ENCODE measurements around the gene PPP1R13L. TPM values are rescaled to one million over a fixed set of nuclear protein-coding genes. Genes with fewer than 3 reads are reported as not detected.
A peak's percentile ranks its signal among the peaks of the same experiment; 100 is the strongest.

The PPP1R13L gene
- total RNA-seq, 4 donors from 2014 or later, result 11.9 to 64.2 (median 35.8) TPM

DNA sequence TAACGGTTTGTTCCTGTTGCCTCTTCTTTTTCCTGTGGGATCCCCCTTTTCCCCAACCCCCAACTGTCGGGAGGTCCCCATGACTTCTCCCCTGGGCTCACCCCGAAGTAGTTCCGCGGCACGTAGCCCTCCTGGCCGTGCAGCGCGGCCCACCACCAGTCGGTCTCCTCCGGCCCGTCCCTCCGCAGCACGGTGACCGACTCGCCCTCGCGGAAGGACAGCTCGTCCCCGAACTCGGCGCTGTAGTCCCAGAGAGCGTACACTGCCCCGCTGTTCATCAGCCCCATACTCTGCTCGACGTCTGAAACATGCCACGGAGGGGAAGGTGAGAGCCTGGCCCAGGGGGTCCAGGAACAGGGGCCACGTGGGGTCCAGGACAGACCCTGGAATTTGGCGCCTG is 22.4 kb downstream of the PPP1R13L start:
- Histone ChIP-seq H3K27ac (no peak overlapping the region), H3K4me1 (peaks cover 5 to 8% of the 10 kb centered on the region in 2 donors), H3K27me3 (peaks cover 4% of the 10 kb centered on the region), H3K4me3 (replicated peaks in 1 of 3) (no peak overlapping the region), H3K36me3 (no peaks in the 10 kb centered on the region), H3K9me3 (no peaks in the 10 kb centered on the region)
- no peak for DNase-seq
- 79 to 86% methylated on average over 29 of the region's 29 CpGs for WGBS, 2 donors
- no peak for TF ChIP-seq POLR2A (IDR thresholded peaks at IDR 0.05)
- TF ChIP-seq, protein P1, sequence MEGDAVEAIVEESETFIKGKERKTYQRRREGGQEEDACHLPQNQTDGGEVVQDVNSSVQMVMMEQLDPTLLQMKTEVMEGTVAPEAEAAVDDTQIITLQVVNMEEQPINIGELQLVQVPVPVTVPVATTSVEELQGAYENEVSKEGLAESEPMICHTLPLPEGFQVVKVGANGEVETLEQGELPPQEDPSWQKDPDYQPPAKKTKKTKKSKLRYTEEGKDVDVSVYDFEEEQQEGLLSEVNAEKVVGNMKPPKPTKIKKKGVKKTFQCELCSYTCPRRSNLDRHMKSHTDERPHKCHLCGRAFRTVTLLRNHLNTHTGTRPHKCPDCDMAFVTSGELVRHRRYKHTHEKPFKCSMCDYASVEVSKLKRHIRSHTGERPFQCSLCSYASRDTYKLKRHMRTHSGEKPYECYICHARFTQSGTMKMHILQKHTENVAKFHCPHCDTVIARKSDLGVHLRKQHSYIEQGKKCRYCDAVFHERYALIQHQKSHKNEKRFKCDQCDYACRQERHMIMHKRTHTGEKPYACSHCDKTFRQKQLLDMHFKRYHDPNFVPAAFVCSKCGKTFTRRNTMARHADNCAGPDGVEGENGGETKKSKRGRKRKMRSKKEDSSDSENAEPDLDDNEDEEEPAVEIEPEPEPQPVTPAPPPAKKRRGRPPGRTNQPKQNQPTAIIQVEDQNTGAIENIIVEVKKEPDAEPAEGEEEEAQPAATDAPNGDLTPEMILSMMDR (IDR thresholded peaks at IDR 0.05), result no peak
- intact Hi-C loops (cut with DNase I), result no loop called here

DNA sequence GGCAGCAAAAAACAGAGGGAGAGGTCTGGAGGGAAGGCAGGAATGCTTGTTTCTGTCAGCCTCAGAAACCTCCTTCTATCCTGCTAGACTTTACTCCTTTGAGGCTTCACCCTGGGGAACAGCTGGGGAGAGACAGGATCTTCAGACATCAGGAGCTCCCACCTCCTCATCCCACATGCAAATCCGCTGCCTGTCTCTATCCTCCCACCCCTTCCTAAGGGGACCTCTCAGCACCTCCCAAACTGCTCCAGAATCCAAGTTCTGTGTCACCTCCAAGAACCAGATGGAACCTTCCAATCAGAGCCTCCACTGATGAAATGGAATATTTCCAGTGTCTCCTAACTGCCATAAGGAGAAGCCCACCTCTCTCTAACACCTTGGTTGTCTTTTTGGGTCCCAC is 24.8 kb downstream of the PPP1R13L start:
- no peak for TF ChIP-seq POLR2A (IDR thresholded peaks at IDR 0.05)
- TF ChIP-seq, protein P1 (IDR thresholded peaks at IDR 0.05), result no peak
- no peak for DNase-seq
- intact Hi-C loops (cut with DNase I), result no loop called here
- Histone ChIP-seq H3K4me1 (peaks cover 4 to 11% of the 10 kb centered on the region in 2 donors), H3K9me3 (no peaks in the 10 kb centered on the region), H3K27me3 (no peaks in the 10 kb centered on the region), H3K4me3 (replicated peaks in 1 of 3) (no peak overlapping the region), H3K36me3 (no peaks in the 10 kb centered on the region), H3K27ac (no peak overlapping the region)
- WGBS, 2 donors, result 94 to 100% methylated on average over 1 of the region's 1 CpG

DNA sequence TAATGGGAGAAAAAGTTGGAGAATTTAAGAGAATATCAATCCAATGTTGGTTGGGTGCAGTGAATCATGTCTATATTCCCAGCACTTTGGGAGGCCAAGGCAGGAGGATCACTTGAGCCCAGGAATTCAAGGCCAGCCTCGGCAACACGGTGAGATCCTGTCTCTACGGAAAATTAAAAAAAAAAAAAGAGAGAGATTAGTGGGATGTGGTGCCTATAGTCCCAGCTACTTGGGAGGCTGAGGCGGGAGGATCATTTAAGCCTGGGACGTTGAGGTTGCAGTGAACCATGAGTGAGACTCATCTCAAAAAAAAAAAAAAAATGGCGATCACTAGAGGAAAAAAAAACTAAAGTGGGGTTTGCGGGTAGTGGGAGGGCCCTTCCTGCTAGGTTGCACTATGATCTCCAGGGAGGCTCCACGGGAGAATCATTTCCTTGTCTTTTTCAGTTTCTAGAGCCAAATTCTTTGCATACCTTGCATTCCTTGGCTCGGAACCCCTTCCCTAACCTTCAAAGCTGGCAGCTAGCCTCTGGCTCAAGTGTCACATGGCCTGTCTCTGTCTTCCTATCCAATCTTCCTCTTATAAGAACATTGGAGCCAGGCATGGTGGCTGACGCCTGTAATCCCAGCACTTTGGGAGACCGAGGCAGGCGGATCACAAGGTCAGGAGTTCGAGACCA is 28.7 kb downstream of the PPP1R13L start:
- H3K4me3 ChIP-seq (replicated peaks in 1 of 3), result no peak overlapping the region
- intact Hi-C loops (cut with DNase I), result no loop called here
- peak overlapping the region; percentile 45 to 78 (median 63) for H3K27ac ChIP-seq
- H3K4me1 ChIP-seq, result peaks cover 4 to 11% of the 10 kb centered on the region in 2 donors
- 26 to 30% methylated on average over 13 of the region's 13 CpGs for WGBS, 2 donors
- peak; percentile 90 to 96 for DNase-seq
- H3K27me3 ChIP-seq, result no peaks in the 10 kb centered on the region
- TF ChIP-seq, protein P1 (IDR thresholded peaks at IDR 0.05), result no peak
- no peaks in the 10 kb centered on the region for H3K36me3 ChIP-seq
- H3K9me3 ChIP-seq, result no peaks in the 10 kb centered on the region

DNA sequence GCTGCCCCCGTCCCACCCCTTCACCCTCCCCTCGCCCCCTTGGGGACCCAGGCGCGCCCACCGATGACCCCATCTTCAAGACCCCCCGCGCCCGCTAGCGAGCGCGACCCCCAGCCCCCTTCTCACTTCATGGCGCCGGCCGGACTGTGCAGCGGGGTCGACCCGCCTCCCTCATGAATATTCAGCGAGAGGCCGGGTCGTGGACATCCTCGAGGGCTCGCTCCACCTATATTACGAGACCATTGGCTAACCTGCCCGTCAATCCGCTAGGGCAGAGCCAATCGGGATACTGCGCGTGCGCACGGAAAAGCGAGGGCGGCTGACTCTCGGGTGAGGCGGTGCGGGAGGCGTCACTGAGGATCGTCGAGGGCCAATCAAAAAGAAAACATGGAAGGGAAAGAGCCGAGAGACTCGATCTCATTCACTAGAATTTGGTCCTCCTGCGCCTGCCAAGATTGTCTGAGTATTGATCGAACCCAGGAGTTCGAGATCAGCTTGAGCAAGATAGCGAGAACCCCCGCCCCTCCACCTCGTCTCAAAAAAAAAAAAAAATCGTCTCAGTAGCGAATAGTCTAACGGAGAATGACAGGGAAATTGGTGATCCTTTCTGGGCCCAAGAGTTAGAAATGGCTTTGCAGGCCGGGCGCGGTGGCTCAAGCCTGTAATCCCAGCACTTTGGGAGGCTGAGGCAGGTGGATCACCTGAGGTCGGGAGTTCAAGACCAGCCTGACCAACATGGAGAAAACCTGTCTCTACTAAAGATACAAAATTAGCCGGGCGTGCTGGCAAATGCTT is 34.3 kb downstream of the PPP1R13L start, which contains the start of gene ERCC2:
ERCC2 (minus strand) TSS at position 164 of the 795 bp plus-strand sequence; CDS start at position 131, 33 bp downstream.
- DNase-seq, result peak; percentile 98 to 99
- 6 to 12% methylated on average over 22 to 38 of the region's 55 CpGs for WGBS, 2 donors
- intact Hi-C loops (cut with DNase I), result no loop called here
- no peaks in the 10 kb centered on the region for H3K9me3 ChIP-seq
- H3K27ac ChIP-seq, result peak within 1 kb of the TSS; percentile 48 to 67 (median 54)
- H3K36me3 ChIP-seq, result no peaks in the 10 kb centered on the region
- H3K4me1 ChIP-seq, result peaks cover 0 to 6% of the 10 kb centered on the region in 2 donors
- no peaks in the 10 kb centered on the region for H3K27me3 ChIP-seq
- TF ChIP-seq, protein P1 (IDR thresholded peaks at IDR 0.05), result no peak
- TF ChIP-seq POLR2A (IDR thresholded peaks at IDR 0.05), result no peak
- H3K4me3 ChIP-seq (replicated peaks in 1 of 3), result peak within 1 kb of the TSS; percentile 4 to 70 (median 29)
